NCI-H226 (cell line): ENCODE results near the gene PTBP1.

Source experiments
- DNase-seq: peaks from one replicate; pipeline ENCODE4 v3.0.0-alpha.2; 2015

The PTBP1 gene

GRCh38 chr19:798415-799075 is 1.3 kb downstream of the PTBP1 start:
- no peak for DNase-seq

- DNase-seq: no peak
Observed at GRCh38 chr19:799076-799881, 2.0 kb downstream of the PTBP1 start.

- DNase-seq: no peak
Observed at GRCh38 chr19:800360-801029, 3.2 kb downstream of the PTBP1 start.

GRCh38 chr19:801030-801860 is 4.0 kb downstream of the PTBP1 start:
- DNase-seq: peak; percentile 86

- DNase-seq: peak; percentile 34
Observed at GRCh38 chr19:801861-802497, 4.7 kb downstream of the PTBP1 start.

GRCh38 chr19:802498-803098 is 5.3 kb downstream of the PTBP1 start:
- no peak for DNase-seq

GRCh38 chr19:803099-803561 is 5.9 kb downstream of the PTBP1 start:
- no peak for DNase-seq

GRCh38 chr19:803686-804418 is 6.6 kb downstream of the PTBP1 start:
- DNase-seq: no peak

- DNase-seq: no peak
Observed at GRCh38 chr19:804419-805165, 7.3 kb downstream of the PTBP1 start.

- DNase-seq: no peak
Observed at GRCh38 chr19:805166-805551, 7.9 kb downstream of the PTBP1 start.

GRCh38 chr19:805600-806550 is 8.6 kb downstream of the PTBP1 start:
- DNase-seq: no peak

GRCh38 chr19:806815-807421 is 9.7 kb downstream of the PTBP1 start:
- DNase-seq: no peak

GRCh38 chr19:807627-808422 is 10.6 kb downstream of the PTBP1 start:
- no peak for DNase-seq

- DNase-seq: no peak
Observed at GRCh38 chr19:808423-808775, 11.1 kb downstream of the PTBP1 start.

- DNase-seq: no peak
Observed at GRCh38 chr19:810077-810855, 13.0 kb downstream of the PTBP1 start.

- no peak for DNase-seq
Observed at GRCh38 chr19:810883-811489, 13.7 kb downstream of the PTBP1 start.
